ENCODE data around the gene RPSA.

Gene RPSA

GRCh38 chr3:39443530-39443929 is 37.0 kb downstream of the RPSA start:
- DNase-seq: no peak
- Mint-ChIP-seq H3K36me3 (ENCODE audit: low read depth) (no peaks in the 10 kb centered on the region), H3K4me3 (no peak overlapping the region), H3K27ac (no peak overlapping the region), H3K4me1 (peaks cover 8% of the 10 kb centered on the region), H3K27me3 (ENCODE audit: low read depth, poor library complexity) (peaks cover 5% of the 10 kb centered on the region), H3K9me3 (no peaks in the 10 kb centered on the region)
- no peak for TF ChIP-seq CTCF (IDR thresholded peaks at IDR 0.05)

- no peaks in the 10 kb centered on the region for H3K9me3 Mint-ChIP-seq
- H3K36me3 Mint-ChIP-seq (ENCODE audit: low read depth): no peaks in the 10 kb centered on the region
- peaks cover 9% of the 10 kb centered on the region for H3K4me1 Mint-ChIP-seq
These were observed 39.4 kb downstream of the RPSA start for GRCh38 chr3:39445927-39446326.

GRCh38 chr3:39446444-39446843 is 39.9 kb downstream of the RPSA start:
- DNase-seq: no peak
- peaks cover 9% of the 10 kb centered on the region for H3K4me1 Mint-ChIP-seq
- H3K27me3 Mint-ChIP-seq (ENCODE audit: low read depth, poor library complexity): peaks cover 3% of the 10 kb centered on the region
- no peak for TF ChIP-seq CTCF (IDR thresholded peaks at IDR 0.05)
- H3K4me3 Mint-ChIP-seq: no peak overlapping the region
- no peaks in the 10 kb centered on the region for H3K9me3 Mint-ChIP-seq
- H3K27ac Mint-ChIP-seq: no peak overlapping the region
- H3K36me3 Mint-ChIP-seq (ENCODE audit: low read depth): no peaks in the 10 kb centered on the region

More at GRCh38 chr3:39445927-39446326, 39.4 kb downstream of the RPSA start:
- H3K27ac Mint-ChIP-seq: no peak overlapping the region
- no peak for TF ChIP-seq CTCF (IDR thresholded peaks at IDR 0.05)
- H3K4me3 Mint-ChIP-seq: no peak overlapping the region
- H3K27me3 Mint-ChIP-seq (ENCODE audit: low read depth, poor library complexity): peaks cover 2% of the 10 kb centered on the region
- DNase-seq: no peak

- Mint-ChIP-seq H3K36me3 (ENCODE audit: low read depth) (no peaks in the 10 kb centered on the region), H3K9me3 (no peaks in the 10 kb centered on the region), H3K4me1 (peaks cover 9% of the 10 kb centered on the region), H3K4me3 (no peak overlapping the region), H3K27ac (no peak overlapping the region), H3K27me3 (ENCODE audit: low read depth, poor library complexity) (peaks cover 3% of the 10 kb centered on the region)
- DNase-seq: peak; percentile 74
- TF ChIP-seq CTCF (IDR thresholded peaks at IDR 0.05): peak; percentile 77
These were observed 41.3 kb downstream of the RPSA start for GRCh38 chr3:39447637-39448483.

DNA sequence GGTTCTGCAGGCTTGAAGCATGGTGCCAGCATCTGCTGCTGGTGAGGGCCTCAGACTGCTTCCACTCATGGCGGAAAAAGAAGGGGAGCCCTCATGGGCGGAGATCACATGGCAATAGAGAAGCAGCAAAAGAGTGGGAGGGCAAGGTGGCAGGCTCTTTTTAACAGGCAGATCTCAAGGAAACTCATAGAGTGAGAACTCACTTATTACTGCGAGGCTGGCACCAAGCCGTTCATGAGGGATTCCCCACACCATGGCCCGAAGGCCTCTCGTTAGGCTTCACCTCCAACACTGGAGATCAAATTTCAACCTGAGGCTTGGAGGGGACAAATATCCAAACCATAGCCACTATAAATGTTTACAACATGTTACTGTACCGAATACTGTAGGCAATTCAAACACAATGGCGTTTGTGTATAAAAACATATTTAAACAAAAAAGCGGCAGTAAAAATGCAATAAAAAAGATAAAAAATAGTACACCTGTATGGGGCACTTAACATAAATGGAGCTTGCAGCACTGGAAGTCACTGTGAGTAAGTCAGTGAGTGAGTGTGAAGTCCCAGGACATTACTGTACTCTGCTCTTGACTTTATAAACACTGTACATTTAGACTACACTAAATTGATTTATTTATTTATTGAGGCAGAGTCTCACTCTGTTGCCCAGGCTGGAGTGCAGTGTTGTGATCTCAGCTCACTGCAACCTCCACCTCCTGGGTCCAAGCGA is 42.1 kb downstream of the RPSA start:
- Mint-ChIP-seq H3K36me3 (ENCODE audit: low read depth) (no peaks in the 10 kb centered on the region), H3K9me3 (no peaks in the 10 kb centered on the region), H3K4me3 (no peak overlapping the region), H3K27ac (no peak overlapping the region), H3K4me1 (peaks cover 9% of the 10 kb centered on the region), H3K27me3 (ENCODE audit: low read depth, poor library complexity) (peaks cover 5% of the 10 kb centered on the region)
- DNase-seq: no peak
- no peak for TF ChIP-seq CTCF (IDR thresholded peaks at IDR 0.05)
